Stimulated activated CD4-positive, alpha-beta T cell treated with anti-CD3 and anti-CD28 coated beads, Interleukin-2, amount 100 ng/mL, for 24 hours (primary cell): ENCODE measurements around the gene DUSP8.
"Not testable (repeated sequence)": the region's sequence is repeated elsewhere in the genome, so short reads cannot be mapped to it uniquely, and the experiment has no call there.

ENCODE experiments used
- DNase-seq, 2 donors: peaks; one replicate each; pipeline ENCODE4 v3.0.0-alpha.2; 2020

Gene DUSP8

GRCh38 chr11:1572197-1573076 is at the start of gene DUSP8:
Gene DUSP8 (minus strand): TSS chr11:1572271. CDS start chr11:1565826, 6,445 bp downstream.
- DNase-seq, result peak; percentile 91 to 92

- no peak for DNase-seq
These were observed 47.4 kb upstream of the DUSP8 start for GRCh38 chr11:1619449-1619848.

GRCh38 chr11:1618231-1618630 is 46.2 kb upstream of the DUSP8 start:
- no peak for DNase-seq

GRCh38 chr11:1608363-1608762 is 36.3 kb upstream of the DUSP8 start, which contains the start of gene KRTAP5-3:
Gene KRTAP5-3 (minus strand): TSS chr11:1608463. CDS start chr11:1608385, 78 bp downstream.
- no peak for DNase-seq

GRCh38 chr11:1607901-1608300 is 35.8 kb upstream of the DUSP8 start:
- not testable (repeated sequence) for DNase-seq

GRCh38 chr11:1607156-1607845 is 35.2 kb upstream of the DUSP8 start:
- DNase-seq, result not testable (repeated sequence)

- peak in 1 of 2 donors; percentile 19 for DNase-seq
These were observed 33.9 kb upstream of the DUSP8 start for GRCh38 chr11:1605923-1606322.

GRCh38 chr11:1604711-1605110 is 32.6 kb upstream of the DUSP8 start:
- DNase-seq, result no peak

GRCh38 chr11:1604181-1604580 is 32.1 kb upstream of the DUSP8 start:
- DNase-seq, result no peak

GRCh38 chr11:1603629-1604028 is 31.6 kb upstream of the DUSP8 start:
- DNase-seq, result no peak

- DNase-seq, result not testable (repeated sequence)
These were observed 29.6 kb upstream of the DUSP8 start for GRCh38 chr11:1601663-1602062.

GRCh38 chr11:1600626-1601025 is 28.6 kb upstream of the DUSP8 start:
- DNase-seq, result no peak

GRCh38 chr11:1598816-1599215 is 26.7 kb upstream of the DUSP8 start:
- no peak for DNase-seq

- not testable (repeated sequence) for DNase-seq
These were observed 26.3 kb upstream of the DUSP8 start for GRCh38 chr11:1598406-1598805.

- DNase-seq, result no peak
These were observed 25.9 kb upstream of the DUSP8 start, which contains the start of gene KRTAP5-2 for GRCh38 chr11:1597994-1598380. Gene KRTAP5-2 (minus strand): TSS chr11:1598294. CDS start chr11:1598250, 44 bp downstream.

GRCh38 chr11:1597331-1597993 is 25.4 kb upstream of the DUSP8 start:
- DNase-seq, result no peak

GRCh38 chr11:1596576-1597121 is 24.6 kb upstream of the DUSP8 start:
- DNase-seq, result not testable (repeated sequence)

GRCh38 chr11:1595994-1596575 is 24.0 kb upstream of the DUSP8 start:
- not testable (repeated sequence) for DNase-seq

GRCh38 chr11:1592628-1593027 is 20.6 kb upstream of the DUSP8 start:
- no peak for DNase-seq

GRCh38 chr11:1589996-1590395 is 17.9 kb upstream of the DUSP8 start:
- DNase-seq, result no peak

- not testable (repeated sequence) for DNase-seq
These were observed 17.3 kb upstream of the DUSP8 start for GRCh38 chr11:1589191-1589963.

GRCh38 chr11:1586699-1587098 is 14.6 kb upstream of the DUSP8 start:
- no peak for DNase-seq
